ENCODE results near the gene BCL2. TPM values are rescaled to one million over a fixed set of nuclear protein-coding genes. Genes with fewer than 3 reads are reported as not detected.

BCL2 gene
- total and polyA plus RNA-seq, 3 donors from 2014 or later: 6.3 to 20.8 (median 16.0) TPM

- H3K9me3 ChIP-seq: no peaks in the 10 kb centered on the region
- no peak overlapping the region for H3K4me3 ChIP-seq
- DNase-seq: no peak
- H3K36me3 ChIP-seq (ENCODE audit: low read depth, missing control alignments): no peaks in the 10 kb centered on the region
- intact Hi-C loops (cut with DNase I; ENCODE audit: low total_unique reads): no loop called here
- H3K27me3 ChIP-seq: no peaks in the 10 kb centered on the region
- 61 to 68% methylated on average over 7 of the region's 7 CpGs for WGBS, 2 donors
- H3K27ac ChIP-seq: no peak overlapping the region
- TF ChIP-seq POLR2A (IDR thresholded peaks at IDR 0.05): no peak
- TF ChIP-seq CTCF (IDR thresholded peaks at IDR 0.05): no peak
- peaks cover 4% of the 10 kb centered on the region for H3K4me1 ChIP-seq
Observed at GRCh38 chr18:63102941-63103744, 216.4 kb downstream of the BCL2 start.

- TF ChIP-seq CTCF (IDR thresholded peaks at IDR 0.05) (no peak), POLR2A (IDR thresholded peaks at IDR 0.05) (no peak)
- 93 to 96% methylated on average over 6 to 7 of the region's 7 CpGs for WGBS, 2 donors
- no peaks in the 10 kb centered on the region for H3K27me3 ChIP-seq
- H3K4me1 ChIP-seq: peaks cover 4% of the 10 kb centered on the region
- no peaks in the 10 kb centered on the region for H3K36me3 ChIP-seq (ENCODE audit: low read depth, missing control alignments)
- H3K27ac ChIP-seq: no peak overlapping the region
- no peaks in the 10 kb centered on the region for H3K9me3 ChIP-seq
- intact Hi-C loops (cut with DNase I; ENCODE audit: low total_unique reads): no loop called here
- DNase-seq: no peak
- H3K4me3 ChIP-seq: no peak overlapping the region
Observed at GRCh38 chr18:63100630-63101055, 218.9 kb downstream of the BCL2 start.

- WGBS, 2 donors: 76% methylated on average over 6 to 10 of the region's 10 CpGs
- Histone ChIP-seq H3K4me3 (no peak overlapping the region), H3K36me3 (ENCODE audit: low read depth, missing control alignments) (no peaks in the 10 kb centered on the region), H3K9me3 (no peaks in the 10 kb centered on the region), H3K27me3 (no peaks in the 10 kb centered on the region), H3K4me1 (peaks cover 4% of the 10 kb centered on the region), H3K27ac (no peak overlapping the region)
- TF ChIP-seq CTCF (IDR thresholded peaks at IDR 0.05): no peak
- no peak for TF ChIP-seq POLR2A (IDR thresholded peaks at IDR 0.05)
- intact Hi-C loops (cut with DNase I; ENCODE audit: low total_unique reads): no loop called here
- DNase-seq: no peak
Observed at GRCh38 chr18:63099848-63100629, 219.5 kb downstream of the BCL2 start.

- H3K27ac ChIP-seq: no peak overlapping the region
- no peaks in the 10 kb centered on the region for H3K27me3 ChIP-seq
- 83 to 87% methylated on average over 12 to 14 of the region's 14 CpGs for WGBS, 2 donors
- no peak for TF ChIP-seq POLR2A (IDR thresholded peaks at IDR 0.05)
- TF ChIP-seq CTCF (IDR thresholded peaks at IDR 0.05): no peak
- DNase-seq: no peak
- no peak overlapping the region for H3K4me3 ChIP-seq
- H3K9me3 ChIP-seq: no peaks in the 10 kb centered on the region
- peaks cover 4% of the 10 kb centered on the region for H3K4me1 ChIP-seq
- H3K36me3 ChIP-seq (ENCODE audit: low read depth, missing control alignments): no peaks in the 10 kb centered on the region
- intact Hi-C loops (cut with DNase I; ENCODE audit: low total_unique reads): no loop called here
Observed at GRCh38 chr18:63099091-63099840, 220.3 kb downstream of the BCL2 start.
